GM23338 (cell line): ENCODE results near the gene PVRIG.
"Not testable (repeated sequence)": the region's sequence is repeated elsewhere in the genome, so short reads cannot be mapped to it uniquely, and the experiment has no call there.

Experiments used
- CREB1 ChIP-seq: fragments of 250-450 bp; sonication (Bioruptor Pico); IDR thresholded peaks from 2 replicates; pipeline ENCODE4 v1.5.0; 2020; ENCODE audit warnings: low read depth, mild to moderate bottlenecking, moderate library complexity
- CTCF ChIP-seq, 2 experiments: fragments of 200-600 bp in 1 of 2; sonication (generic) in 1 of 2; conservative IDR thresholded peaks; 2 replicates each; pipeline versions ENCODE4 v1.5.1 to v1.6.1; 2016 to 2017; ENCODE audit warnings: antibody characterized with exemption in 2 of 2, low read depth in 2 of 2, mild to moderate bottlenecking in 2 of 2, moderate library complexity in 1 of 2
- ETS1 ChIP-seq: IDR thresholded peaks from 2 replicates; pipeline ENCODE4 v1.6.1; 2016; ENCODE audit warnings: antibody characterized with exemption
- EZH2 ChIP-seq: fragments of 200-600 bp; sonication (generic); IDR thresholded peaks from one replicate; pipeline ENCODE4 v1.8.0; 2017; ENCODE audit warnings: antibody characterized with exemption, mild to moderate bottlenecking, low read depth; ENCODE audit not compliant: unreplicated experiment
- EZH2phosphoT487 ChIP-seq: fragments of 200-600 bp; sonication (generic); IDR thresholded peaks from one replicate; pipeline ENCODE4 v1.8.1; 2018; ENCODE audit warnings: antibody characterized with exemption; ENCODE audit not compliant: unreplicated experiment
- JUNB ChIP-seq: IDR thresholded peaks from one replicate; pipeline ENCODE4 v1.6.1; 2016; ENCODE audit warnings: antibody characterized with exemption; ENCODE audit not compliant: unreplicated experiment
- NANOG ChIP-seq: IDR thresholded peaks from 2 replicates; pipeline ENCODE4 v1.6.1; 2016; ENCODE audit warnings: antibody characterized with exemption, borderline replicate concordance
- POLR2AphosphoS5 ChIP-seq: IDR thresholded peaks from 2 replicates; pipeline ENCODE4 v1.6.1; 2016; ENCODE audit warnings: antibody characterized with exemption, low read depth
- REST ChIP-seq: IDR thresholded peaks from one replicate; pipeline ENCODE4 v1.6.1; 2018; ENCODE audit warnings: antibody characterized with exemption; ENCODE audit not compliant: unreplicated experiment
- ZNF114 ChIP-seq: fragments of 250-450 bp; sonication (Bioruptor Pico); IDR thresholded peaks from 2 replicates; pipeline ENCODE4 v1.5.0; 2020; ENCODE audit warnings: mild to moderate bottlenecking, moderate library complexity
- ZNF331 ChIP-seq: fragments of 250-450 bp; sonication (Bioruptor Pico); IDR thresholded peaks from 2 replicates; pipeline ENCODE4 v1.5.0; 2020; ENCODE audit warnings: low read depth, mild to moderate bottlenecking, moderate library complexity
- ZNF462 ChIP-seq: fragments of 250-450 bp; sonication (Bioruptor Pico); IDR thresholded peaks from 2 replicates; pipeline ENCODE4 v1.5.0; 2020; ENCODE audit warnings: mild to moderate bottlenecking, moderate library complexity

- TF ChIP-seq CTCF (conservative IDR thresholded peaks at IDR 0.05; ENCODE audit: low read depth in 2 of 2); EZH2phosphoT487; ZNF331 (CRISPR knock-in tag); REST; POLR2AphosphoS5; EZH2; JUNB; CREB1 (CRISPR knock-in tag); ZNF114; NANOG; ZNF462 (CRISPR knock-in tag); ETS1: not testable (repeated sequence)
These were observed 46.1 kb downstream of the PVRIG start for GRCh38 chr7:100265851-100266250.
